Measurements from ENCODE around the gene TMEM30B.

The TMEM30B gene

GRCh38 chr14:61231810-61232209 is 49.3 kb downstream of the TMEM30B start:
- no peak for DNase-seq

GRCh38 chr14:61229981-61230380 is 51.2 kb downstream of the TMEM30B start:
- no peak for DNase-seq

GRCh38 chr14:61229475-61229888 is 51.7 kb downstream of the TMEM30B start:
- DNase-seq = peak; percentile 70

GRCh38 chr14:61227884-61228591 is 53.1 kb downstream of the TMEM30B start:
- DNase-seq = peak; percentile 49
